Measurements from ENCODE around the gene PSD2. TPM values are rescaled to one million over a fixed set of nuclear protein-coding genes. Genes with fewer than 3 reads are reported as not detected.

The PSD2 gene
- total and polyA plus RNA-seq, 2 of the 13 experiments (the other 11 are each of a cell fraction or from before 2014, with no cell fraction given) = 0.07 TPM; not detected in 1

GRCh38 chr5:139765409-139766217 lies 30.0 kb upstream of the PSD2 start (continued):
- TF ChIP-seq ZBTB40 (IDR thresholded peaks at IDR 0.05) (no peak), ZBTB40 (CRISPR knock-in tag; IDR thresholded peaks at IDR 0.05) (no peak), MED1 (CRISPR knock-in tag; IDR thresholded peaks at IDR 0.05) (peak; percentile 60), ZNF563 (CRISPR knock-in tag; IDR thresholded peaks at IDR 0.05) (peak; percentile 54; the same call in 1 of the 2 replicates), FOXO4 (CRISPR knock-in tag; conservative IDR thresholded peaks at IDR 0.05) (0 out of 2 replicates have a peak, but pooled peaks have one; percentile 78), ZNF704 (CRISPR knock-in tag; IDR thresholded peaks at IDR 0.05; ENCODE audit: borderline replicate concordance) (no peak), SOX5 (CRISPR knock-in tag; IDR thresholded peaks at IDR 0.05; ENCODE audit: borderline replicate concordance) (peak; percentile 17; the same call in 1 of the 2 replicates), ZNF513 (CRISPR knock-in tag; conservative IDR thresholded peaks at IDR 0.05) (no peak)

All from HepG2 (cell line).